WERI-Rb-1 (cell line): ENCODE data around the gene PASK.
A peak's percentile ranks its signal among the peaks of the same experiment; 100 is the strongest.
"Not testable (repeated sequence)": the region's sequence is repeated elsewhere in the genome, so short reads cannot be mapped to it uniquely, and the experiment has no call there.

Source experiments
- DNase-seq: peaks from one replicate; pipeline ENCODE4 v3.0.0-alpha.2; 2020
- H3K27ac ChIP-seq: fragments of 250-450 bp; sonication (Bioruptor Pico); 2 replicates; pipeline ENCODE4 v1.5.1; 2020; ENCODE audit warnings: mild to moderate bottlenecking, moderate library complexity
- H3K27me3 ChIP-seq: fragments of 250-450 bp; sonication (Bioruptor Pico); 2 replicates; pipeline ENCODE4 v1.5.1; 2021; ENCODE audit warnings: mild to moderate bottlenecking, low read depth, moderate library complexity; ENCODE audit not compliant: insufficient read depth, severe bottlenecking
- H3K36me3 ChIP-seq: fragments of 250-450 bp; sonication (Bioruptor Pico); 2 replicates; pipeline ENCODE4 v1.5.1; 2020; ENCODE audit warnings: mild to moderate bottlenecking, moderate library complexity
- H3K4me3 ChIP-seq: 2 replicates; pipeline ENCODE4 v1.5.1; 2011; ENCODE audit warnings: low read depth, mild to moderate bottlenecking, control low read depth, low read length
- H3K9me3 ChIP-seq: fragments of 250-450 bp; sonication (Bioruptor Pico); 2 replicates; pipeline ENCODE4 v1.5.1; 2021; ENCODE audit warnings: mild to moderate bottlenecking, moderate library complexity; ENCODE audit not compliant: severe bottlenecking
- TF ChIP-seq, protein P1 (sequence below): IDR thresholded peaks from 2 replicates; pipeline ENCODE4 v1.5.1; 2011; ENCODE audit warnings: low read depth, mild to moderate bottlenecking, control low read depth, inconsistent platforms, low read length

The PASK gene

DNA sequence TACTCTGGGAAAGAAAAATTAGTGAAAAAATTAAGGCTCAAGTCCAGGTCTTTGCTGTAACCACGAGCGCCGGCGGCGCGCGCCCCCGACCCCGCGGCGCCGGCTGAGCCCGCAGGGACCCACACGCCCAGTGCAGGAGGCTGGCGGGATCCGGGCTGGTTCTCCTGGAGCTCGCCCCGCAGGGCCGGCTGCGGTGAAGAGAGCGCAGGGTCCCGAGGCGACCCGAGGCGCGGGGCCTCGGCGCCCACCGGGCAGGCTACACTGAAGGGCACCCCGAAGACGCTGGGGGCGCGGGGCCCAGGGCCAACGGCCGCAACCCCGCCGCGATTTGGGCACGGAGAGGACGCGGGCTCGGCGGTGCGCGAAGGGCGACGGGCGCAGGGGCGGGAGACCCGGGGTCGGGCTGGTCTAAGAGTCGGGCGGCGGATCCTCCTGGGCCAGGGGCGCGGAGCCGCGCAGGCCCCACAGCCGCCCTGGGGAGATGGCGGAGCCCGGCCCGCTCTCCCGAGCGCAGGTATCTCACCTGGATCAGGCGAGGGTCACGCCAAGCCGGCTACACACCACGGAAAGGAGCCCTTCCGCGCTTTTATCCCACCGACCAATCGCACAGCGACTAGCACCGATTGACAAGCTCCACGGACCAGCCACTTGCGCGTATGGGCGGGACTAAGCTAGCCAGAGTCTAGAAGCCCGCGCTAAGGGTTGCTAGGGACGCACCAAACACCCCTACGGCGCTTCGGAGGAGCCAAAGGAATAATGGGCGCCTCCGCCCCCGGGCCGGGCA lies at the start of gene PASK:
PASK (minus strand) TSS at position 582 of the 784 bp plus-strand sequence. CDS start 6,440 bp downstream, outside the sequence.
- peak within 1 kb of the TSS; percentile 66 for H3K4me3 ChIP-seq
- H3K9me3 ChIP-seq, result no peaks in the 10 kb centered on the region
- H3K27ac ChIP-seq, result peak within 1 kb of the TSS; percentile 85
- peak; percentile 97 for DNase-seq
- no peaks in the 10 kb centered on the region for H3K27me3 ChIP-seq
- TF ChIP-seq, protein P1, sequence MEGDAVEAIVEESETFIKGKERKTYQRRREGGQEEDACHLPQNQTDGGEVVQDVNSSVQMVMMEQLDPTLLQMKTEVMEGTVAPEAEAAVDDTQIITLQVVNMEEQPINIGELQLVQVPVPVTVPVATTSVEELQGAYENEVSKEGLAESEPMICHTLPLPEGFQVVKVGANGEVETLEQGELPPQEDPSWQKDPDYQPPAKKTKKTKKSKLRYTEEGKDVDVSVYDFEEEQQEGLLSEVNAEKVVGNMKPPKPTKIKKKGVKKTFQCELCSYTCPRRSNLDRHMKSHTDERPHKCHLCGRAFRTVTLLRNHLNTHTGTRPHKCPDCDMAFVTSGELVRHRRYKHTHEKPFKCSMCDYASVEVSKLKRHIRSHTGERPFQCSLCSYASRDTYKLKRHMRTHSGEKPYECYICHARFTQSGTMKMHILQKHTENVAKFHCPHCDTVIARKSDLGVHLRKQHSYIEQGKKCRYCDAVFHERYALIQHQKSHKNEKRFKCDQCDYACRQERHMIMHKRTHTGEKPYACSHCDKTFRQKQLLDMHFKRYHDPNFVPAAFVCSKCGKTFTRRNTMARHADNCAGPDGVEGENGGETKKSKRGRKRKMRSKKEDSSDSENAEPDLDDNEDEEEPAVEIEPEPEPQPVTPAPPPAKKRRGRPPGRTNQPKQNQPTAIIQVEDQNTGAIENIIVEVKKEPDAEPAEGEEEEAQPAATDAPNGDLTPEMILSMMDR, result no peak
- peaks cover 15% of the 10 kb centered on the region for H3K36me3 ChIP-seq

GRCh38 chr2:241198381-241199279 lies 49.4 kb upstream of the PASK start:
- TF ChIP-seq, protein P1, result no peak
- no peak overlapping the region for H3K4me3 ChIP-seq
- no peaks in the 10 kb centered on the region for H3K9me3 ChIP-seq
- DNase-seq, result peak; percentile 5
- no peak overlapping the region for H3K27ac ChIP-seq
- H3K36me3 ChIP-seq, result no peaks in the 10 kb centered on the region
- no peaks in the 10 kb centered on the region for H3K27me3 ChIP-seq

DNA sequence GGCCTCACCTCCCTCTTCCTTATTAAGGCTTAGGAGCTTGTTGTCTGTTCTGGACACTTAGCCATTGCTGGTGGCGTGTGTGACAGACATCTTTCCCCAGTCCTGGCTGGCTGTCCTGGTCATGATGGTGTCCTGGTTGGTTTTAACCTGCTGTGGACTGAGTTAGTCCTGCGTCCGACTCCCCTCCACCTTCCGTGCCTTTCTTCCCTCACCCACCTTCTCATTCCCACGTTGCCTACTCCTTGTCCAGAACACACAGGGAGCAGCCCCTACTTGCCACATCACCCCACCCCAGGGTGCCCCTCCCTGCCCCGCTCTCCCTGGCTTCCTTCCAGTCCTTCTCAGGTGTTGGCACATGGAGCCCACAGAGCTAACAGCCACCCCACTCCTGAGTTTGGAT lies 48.7 kb upstream of the PASK start:
- Histone ChIP-seq H3K27ac (no peak overlapping the region), H3K27me3 (no peaks in the 10 kb centered on the region), H3K36me3 (no peaks in the 10 kb centered on the region), H3K9me3 (no peaks in the 10 kb centered on the region), H3K4me3 (no peak overlapping the region)
- TF ChIP-seq, protein P1, result no peak
- DNase-seq, result no peak

DNA sequence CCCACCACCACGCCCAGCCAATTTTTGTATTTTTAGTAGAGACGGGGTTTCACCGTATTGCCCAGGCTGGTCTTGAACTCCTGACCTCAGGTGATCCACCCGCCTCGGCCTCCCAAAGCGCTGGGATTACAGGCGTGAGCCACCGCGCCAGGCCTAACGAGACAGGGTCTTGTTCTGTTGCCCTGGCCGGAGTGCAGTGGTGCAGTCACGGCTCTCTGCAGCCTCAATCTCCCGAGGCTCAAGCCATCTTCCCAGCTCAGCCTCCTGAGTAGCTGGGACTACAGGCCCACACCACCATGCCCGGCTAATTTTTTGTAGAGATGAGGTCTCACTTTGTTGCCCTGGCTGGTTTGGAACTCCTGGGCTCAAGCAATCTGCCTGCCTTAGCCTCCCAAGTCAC lies 48.0 kb upstream of the PASK start:
- H3K9me3 ChIP-seq, H3K27ac ChIP-seq, DNase-seq, H3K4me3 ChIP-seq, H3K27me3 ChIP-seq, H3K36me3 ChIP-seq: not testable (repeated sequence)

- Histone ChIP-seq H3K27ac (no peak overlapping the region), H3K4me3 (no peak overlapping the region), H3K9me3 (no peaks in the 10 kb centered on the region), H3K27me3 (no peaks in the 10 kb centered on the region), H3K36me3 (no peaks in the 10 kb centered on the region)
- TF ChIP-seq, protein P1, result no peak
- peak; percentile 6 for DNase-seq
Measured at GRCh38 chr2:241195506-241196130, 46.3 kb upstream of the PASK start.

GRCh38 chr2:241194811-241195210 lies 45.5 kb upstream of the PASK start:
- no peak overlapping the region for H3K4me3 ChIP-seq
- no peaks in the 10 kb centered on the region for H3K9me3 ChIP-seq
- H3K36me3 ChIP-seq, result no peaks in the 10 kb centered on the region
- H3K27ac ChIP-seq, result no peak overlapping the region
- TF ChIP-seq, protein P1, result no peak
- DNase-seq, result peak; percentile 3
- H3K27me3 ChIP-seq, result no peaks in the 10 kb centered on the region
